GM13977 (cell line): ENCODE results near the gene MESD.

ENCODE experiments used
- DNase-seq: peaks from one replicate; pipeline ENCODE4 v3.0.0; 2012; ENCODE audit warnings: low spot score
- in situ Hi-C: fragments of 300-500 bp; cut with MboI; formaldehyde crosslinking; loops from one replicate; pipeline ENCODE4 v1.12.0; 2022; ENCODE audit warnings: low sequenced_read_pairs, low pct_unique_long_range_greater_than_20kb, mixed read lengths, inconsistent platforms; ENCODE audit not compliant: unreplicated experiment
- TF ChIP-seq, protein P1 (sequence below): IDR thresholded peaks from 2 replicates; pipeline ENCODE4 v1.5.1; 2012; ENCODE audit warnings: mild to moderate bottlenecking, control low read depth; ENCODE audit not compliant: insufficient read depth; ENCODE audit errors: extremely low read depth, missing control alignments

MESD gene

DNA sequence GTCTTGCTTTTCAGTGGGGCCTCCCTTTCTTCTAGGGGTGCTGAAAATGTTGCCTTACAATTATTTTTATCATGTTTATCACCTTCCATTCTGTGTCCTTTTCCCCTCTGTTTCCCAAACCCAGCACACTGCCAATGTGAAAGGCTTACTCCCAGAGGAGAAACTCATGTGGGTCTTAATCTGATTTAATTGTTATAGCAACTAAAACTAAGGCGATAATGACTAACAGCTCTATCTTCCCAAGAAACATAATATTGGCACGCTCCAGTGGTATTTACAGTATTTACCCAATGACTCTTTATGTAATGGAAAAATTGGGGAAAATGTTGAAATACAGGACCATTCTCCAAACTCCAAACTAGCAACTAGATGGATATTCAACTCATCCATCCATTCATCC lies 58.4 kb downstream of the MESD start:
- no peak for DNase-seq
- TF ChIP-seq, protein P1, sequence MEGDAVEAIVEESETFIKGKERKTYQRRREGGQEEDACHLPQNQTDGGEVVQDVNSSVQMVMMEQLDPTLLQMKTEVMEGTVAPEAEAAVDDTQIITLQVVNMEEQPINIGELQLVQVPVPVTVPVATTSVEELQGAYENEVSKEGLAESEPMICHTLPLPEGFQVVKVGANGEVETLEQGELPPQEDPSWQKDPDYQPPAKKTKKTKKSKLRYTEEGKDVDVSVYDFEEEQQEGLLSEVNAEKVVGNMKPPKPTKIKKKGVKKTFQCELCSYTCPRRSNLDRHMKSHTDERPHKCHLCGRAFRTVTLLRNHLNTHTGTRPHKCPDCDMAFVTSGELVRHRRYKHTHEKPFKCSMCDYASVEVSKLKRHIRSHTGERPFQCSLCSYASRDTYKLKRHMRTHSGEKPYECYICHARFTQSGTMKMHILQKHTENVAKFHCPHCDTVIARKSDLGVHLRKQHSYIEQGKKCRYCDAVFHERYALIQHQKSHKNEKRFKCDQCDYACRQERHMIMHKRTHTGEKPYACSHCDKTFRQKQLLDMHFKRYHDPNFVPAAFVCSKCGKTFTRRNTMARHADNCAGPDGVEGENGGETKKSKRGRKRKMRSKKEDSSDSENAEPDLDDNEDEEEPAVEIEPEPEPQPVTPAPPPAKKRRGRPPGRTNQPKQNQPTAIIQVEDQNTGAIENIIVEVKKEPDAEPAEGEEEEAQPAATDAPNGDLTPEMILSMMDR, result no peak
- in situ Hi-C loops, result no loop called here

DNA sequence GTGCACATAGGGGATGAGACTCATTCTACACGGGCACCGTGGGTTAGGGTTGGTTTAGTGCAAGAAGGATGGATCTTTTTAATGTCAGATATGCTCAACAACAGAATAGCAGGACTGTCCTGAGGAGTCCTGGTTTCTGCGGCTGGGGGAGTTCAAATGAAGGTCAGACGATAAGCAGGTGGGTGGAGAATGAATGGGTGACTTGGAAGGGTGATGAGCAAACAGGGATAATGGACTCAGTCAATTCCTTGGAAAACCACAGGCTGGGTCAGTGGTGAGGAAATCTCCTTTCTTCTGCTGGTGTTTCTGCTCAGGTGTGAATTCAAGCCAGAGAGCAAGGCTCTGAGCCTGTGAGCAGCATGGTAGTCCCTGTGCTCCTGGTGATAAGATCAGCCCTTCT lies 59.9 kb downstream of the MESD start:
- in situ Hi-C loops, result no loop called here
- DNase-seq, result no peak
- TF ChIP-seq, protein P1, result no peak

- in situ Hi-C loops, result no loop called here
- TF ChIP-seq, protein P1, result no peak
- no peak for DNase-seq
Measured at GRCh38 chr15:80929225-80929624, 60.4 kb downstream of the MESD start.

DNA sequence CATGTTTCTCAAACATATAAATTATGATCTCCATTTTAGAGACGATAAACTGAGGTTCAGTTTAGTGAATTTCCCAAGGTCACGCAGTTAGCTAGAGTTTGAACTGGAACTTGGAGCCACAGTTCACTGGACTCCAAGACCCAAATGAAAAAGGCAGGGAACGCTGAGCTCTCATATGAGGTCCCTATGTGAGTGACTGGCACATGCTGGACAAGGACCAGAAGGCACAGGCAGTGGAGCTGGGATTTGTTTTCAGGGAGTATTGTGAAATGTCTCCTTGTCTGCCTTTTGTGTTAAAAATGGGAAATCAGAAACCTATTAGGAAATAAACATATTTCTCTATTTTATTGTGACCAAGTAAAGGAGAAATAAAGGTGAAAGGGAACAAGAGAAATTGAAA lies 63.5 kb downstream of the MESD start:
- TF ChIP-seq, protein P1, result no peak
- DNase-seq, result no peak
- in situ Hi-C loops, result no loop called here

DNA sequence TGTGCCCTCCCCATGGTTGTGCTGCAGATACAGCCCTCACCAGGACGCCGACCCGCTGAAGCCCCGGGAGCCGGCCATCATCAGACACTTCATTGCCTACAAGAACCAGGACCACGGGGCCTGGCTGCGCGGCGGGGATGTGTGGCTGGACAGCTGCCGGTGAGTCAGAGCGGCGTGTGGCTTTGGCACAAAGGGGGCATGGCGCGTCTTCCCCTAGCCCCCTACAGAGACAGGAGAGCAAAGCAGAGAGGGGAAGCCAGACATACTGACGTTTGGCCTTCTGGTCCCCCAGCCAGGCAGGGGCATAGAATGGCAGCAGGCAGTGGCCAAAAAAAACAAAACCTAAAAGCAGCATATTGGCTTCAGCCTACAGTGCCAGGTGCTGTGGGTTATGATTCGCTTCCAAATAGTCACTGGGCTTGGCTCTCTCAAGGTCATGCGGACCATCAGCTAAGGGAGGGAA lies 64.0 kb downstream of the MESD start:
- TF ChIP-seq, protein P1, result no peak
- DNase-seq, result no peak
- in situ Hi-C loops, result no loop called here

- in situ Hi-C loops, result no loop called here
- no peak for DNase-seq
- TF ChIP-seq, protein P1, result no peak
Measured at GRCh38 chr15:80924278-80924677, 65.3 kb downstream of the MESD start.

DNA sequence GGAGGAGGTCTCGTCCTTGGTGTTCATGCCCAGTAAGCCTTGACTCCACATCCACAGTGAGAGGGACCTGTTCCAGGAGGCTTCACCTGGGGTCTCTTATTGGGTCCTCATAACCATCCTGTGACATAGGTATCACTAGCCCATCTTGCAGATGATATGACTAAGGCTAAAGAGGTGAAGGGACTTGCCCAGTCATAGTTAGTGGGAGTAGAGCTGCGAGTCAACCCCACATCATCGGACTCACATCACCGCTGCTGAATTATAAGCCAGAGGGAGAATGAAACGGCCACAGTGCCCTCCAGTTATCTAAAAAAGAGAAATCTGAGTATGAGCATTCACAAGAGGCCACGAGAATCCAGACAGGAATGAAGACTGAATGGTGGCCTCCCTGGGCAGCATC lies 66.0 kb downstream of the MESD start:
- TF ChIP-seq, protein P1, result no peak
- no peak for DNase-seq
- in situ Hi-C loops, result no loop called here
